ENCODE data around the gene PCDH1. TPM values are rescaled to one million over a fixed set of nuclear protein-coding genes. Genes with fewer than 3 reads are reported as not detected.

The PCDH1 gene
- total RNA-seq, 1 donor from 2014 or later: 9.9 TPM

- DNase-seq (ENCODE audit: low spot score): no peak
Measured at GRCh38 chr5:141853895-141854626, 24.1 kb downstream of the PCDH1 start.

GRCh38 chr5:141852448-141852847 lies 25.8 kb downstream of the PCDH1 start:
- DNase-seq (ENCODE audit: low spot score): no peak

- DNase-seq (ENCODE audit: low spot score): no peak
Measured at GRCh38 chr5:141851195-141851874, 26.9 kb downstream of the PCDH1 start.

GRCh38 chr5:141850786-141851185 lies 27.4 kb downstream of the PCDH1 start:
- DNase-seq (ENCODE audit: low spot score): no peak

GRCh38 chr5:141850244-141850768 lies 27.9 kb downstream of the PCDH1 start:
- DNase-seq (ENCODE audit: low spot score): peak; percentile 56

GRCh38 chr5:141849415-141850243 lies 28.6 kb downstream of the PCDH1 start:
- peak; percentile 91 for DNase-seq (ENCODE audit: low spot score)

- peak; percentile 78 for DNase-seq (ENCODE audit: low spot score)
Measured at GRCh38 chr5:141848744-141849414, 29.3 kb downstream of the PCDH1 start.

GRCh38 chr5:141846031-141846430 lies 32.2 kb downstream of the PCDH1 start:
- DNase-seq (ENCODE audit: low spot score): peak; percentile 92

- no peak for DNase-seq (ENCODE audit: low spot score)
Measured at GRCh38 chr5:141845371-141845851, 32.8 kb downstream of the PCDH1 start.

GRCh38 chr5:141844414-141845097 lies 33.7 kb downstream of the PCDH1 start:
- no peak for DNase-seq (ENCODE audit: low spot score)

- DNase-seq (ENCODE audit: low spot score): no peak
Measured at GRCh38 chr5:141843156-141843927, 34.9 kb downstream of the PCDH1 start.

GRCh38 chr5:141841378-141842180 lies 36.6 kb downstream of the PCDH1 start:
- no peak for DNase-seq (ENCODE audit: low spot score)

- no peak for DNase-seq (ENCODE audit: low spot score)
Measured at GRCh38 chr5:141840826-141841360, 37.3 kb downstream of the PCDH1 start.

- DNase-seq (ENCODE audit: low spot score): no peak
Measured at GRCh38 chr5:141840280-141840812, 37.9 kb downstream of the PCDH1 start.

GRCh38 chr5:141839015-141839513 lies 39.1 kb downstream of the PCDH1 start:
- no peak for DNase-seq (ENCODE audit: low spot score)

GRCh38 chr5:141838326-141839014 lies 39.7 kb downstream of the PCDH1 start:
- DNase-seq (ENCODE audit: low spot score): no peak

- peak; percentile 72 for DNase-seq (ENCODE audit: low spot score)
Measured at GRCh38 chr5:141835928-141836670, 42.1 kb downstream of the PCDH1 start.

All from umbilical cord (tissue), 2 donors.